GM12864 (cell line): ENCODE results near the gene ACTL8.

Source experiments
- DNase-seq: peaks from one replicate; pipeline ENCODE4 v3.0.0-alpha.2; 2011; ENCODE audit warnings: low read depth
- H3K4me3 ChIP-seq: 2 replicates; pipeline ENCODE4 v1.5.1; 2011; ENCODE audit warnings: mild to moderate bottlenecking, low read depth, low read length, control low read depth
- CTCF ChIP-seq: IDR thresholded peaks from 2 replicates; pipeline ENCODE4 v1.5.1; 2011; ENCODE audit warnings: low read depth, mild to moderate bottlenecking, moderate library complexity, low read length, control low read depth, inconsistent platforms; ENCODE audit errors: missing control alignments

The ACTL8 gene

GRCh38 chr1:17795836-17796645 lies 40.9 kb downstream of the ACTL8 start:
- H3K4me3 ChIP-seq: no peak overlapping the region
- TF ChIP-seq CTCF: no peak

GRCh38 chr1:17797478-17797877 lies 42.3 kb downstream of the ACTL8 start:
- TF ChIP-seq CTCF: no peak
- DNase-seq: no peak
- H3K4me3 ChIP-seq: no peak overlapping the region

More at GRCh38 chr1:17795836-17796645, 40.9 kb downstream of the ACTL8 start:
- no peak for DNase-seq

GRCh38 chr1:17798011-17798410 lies 42.9 kb downstream of the ACTL8 start:
- no peak overlapping the region for H3K4me3 ChIP-seq
- DNase-seq: no peak

GRCh38 chr1:17798799-17799382 lies 43.8 kb downstream of the ACTL8 start:
- TF ChIP-seq CTCF: no peak
- H3K4me3 ChIP-seq: no peak overlapping the region
- DNase-seq: no peak

More at GRCh38 chr1:17798011-17798410, 42.9 kb downstream of the ACTL8 start:
- no peak for TF ChIP-seq CTCF

DNA sequence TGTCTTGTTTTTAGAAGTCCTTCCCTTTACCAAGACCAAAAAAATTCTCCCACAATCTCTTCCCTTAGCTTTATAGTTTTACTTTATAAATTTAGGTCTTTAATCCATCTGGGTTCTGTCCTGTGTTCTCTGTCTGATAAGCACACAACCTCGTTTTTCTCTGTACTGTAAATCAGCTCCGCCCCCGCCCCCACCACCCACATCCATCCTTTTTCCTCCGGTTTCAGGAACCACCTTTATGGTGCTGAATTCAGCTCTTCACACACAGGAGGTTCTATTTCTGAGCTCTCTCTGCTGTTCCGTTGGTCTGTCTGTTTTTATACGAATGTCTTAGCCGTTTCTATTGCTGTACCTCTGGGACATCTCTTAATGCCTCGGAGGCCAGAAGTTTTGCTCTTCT lies 44.5 kb downstream of the ACTL8 start:
- TF ChIP-seq CTCF: no peak
- DNase-seq: no peak
- H3K4me3 ChIP-seq: no peak overlapping the region

DNA sequence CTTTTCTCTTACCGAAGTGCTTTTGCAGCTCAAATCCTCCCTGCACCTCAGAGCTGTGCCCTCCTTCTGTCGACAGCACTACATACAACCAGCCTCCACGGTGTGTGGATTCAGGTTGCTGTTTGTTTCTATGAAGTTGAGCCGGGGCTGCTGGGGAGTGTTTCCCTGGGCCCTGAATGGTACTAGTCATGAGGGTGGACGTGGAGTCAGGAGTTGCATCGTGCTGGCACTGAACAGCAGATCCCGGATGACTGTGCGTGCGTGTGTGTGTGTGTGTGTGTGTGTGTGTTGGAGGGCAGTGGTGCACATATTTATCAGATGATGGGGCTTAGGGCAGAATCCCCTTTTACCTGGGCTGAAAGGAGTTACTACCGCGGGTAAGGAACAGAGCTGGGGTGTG lies 47.0 kb downstream of the ACTL8 start:
- no peak overlapping the region for H3K4me3 ChIP-seq
- no peak for TF ChIP-seq CTCF
- DNase-seq: no peak
